GF-D8 (cell line): ENCODE results near the gene BTBD9.

Experiments
- DNase-seq: peaks from one replicate; lab custom pipeline; 2025; lab: John Stamatoyannopoulos, UW

The BTBD9 gene

DNA sequence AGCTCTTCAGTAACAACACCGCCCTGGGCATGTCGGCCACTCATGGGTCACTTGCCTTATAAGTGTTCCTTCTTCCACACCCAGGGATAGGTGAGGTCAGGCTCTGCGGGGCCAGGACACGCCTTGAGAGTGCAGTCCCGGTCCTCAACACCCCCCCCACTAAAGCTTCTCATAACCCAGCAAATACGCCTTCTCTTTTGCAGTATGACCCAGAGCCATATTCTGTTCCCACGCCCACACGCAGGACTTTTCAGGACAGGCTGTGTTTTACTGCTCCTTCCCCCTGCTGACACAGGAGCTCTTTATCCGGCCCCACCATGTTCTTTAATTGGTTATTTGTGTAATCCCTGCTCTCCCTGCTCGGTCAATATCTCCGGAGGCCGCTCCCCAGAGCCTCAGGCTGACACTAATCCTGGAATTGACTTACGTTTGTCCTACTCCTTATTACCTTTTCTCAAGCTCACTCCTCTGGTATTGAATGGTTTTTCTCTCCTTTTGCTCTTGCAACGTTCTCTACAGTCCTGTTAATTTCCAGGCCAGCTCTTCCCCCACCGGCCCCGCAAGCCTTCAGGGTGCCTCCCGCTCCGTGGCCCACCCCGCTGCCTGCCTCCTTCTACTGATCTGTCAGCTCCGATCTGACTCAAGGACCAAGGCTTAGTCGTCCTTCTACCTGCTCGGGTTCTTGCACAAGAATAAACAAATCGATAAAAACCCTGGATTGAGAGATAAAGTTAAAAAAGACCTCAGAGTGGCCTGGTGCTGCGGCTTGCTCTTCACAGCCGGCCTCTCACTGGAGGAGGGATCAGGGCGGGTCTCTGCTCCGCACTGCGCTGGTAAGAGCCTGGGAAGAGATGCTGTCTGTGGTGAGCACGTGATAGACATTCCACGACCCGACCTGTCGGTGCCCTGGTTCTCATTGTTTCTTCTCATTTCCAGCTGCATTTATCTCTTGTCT is 462.7 kb downstream of the BTBD9 start:
- no peak for DNase-seq

DNA sequence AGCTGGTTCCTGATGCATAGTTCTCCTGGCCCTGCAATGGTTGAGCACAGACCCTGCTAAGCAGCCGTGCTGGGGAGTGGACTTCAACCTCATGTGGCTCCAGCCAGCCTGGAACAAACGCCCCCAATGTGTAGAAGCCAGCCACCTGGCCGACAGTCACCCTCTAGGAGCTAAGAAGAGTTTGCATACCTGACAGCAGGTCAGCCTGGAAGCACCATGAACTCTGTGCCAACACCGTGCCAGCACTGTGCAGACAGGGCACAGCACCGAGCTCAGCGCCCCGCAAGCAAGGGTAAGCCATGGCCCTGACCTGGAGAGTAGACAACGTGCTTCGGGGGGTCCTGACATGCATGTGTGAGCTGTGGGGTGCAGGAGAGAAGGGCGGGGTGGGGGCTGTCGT is 463.9 kb downstream of the BTBD9 start:
- no peak for DNase-seq

DNA sequence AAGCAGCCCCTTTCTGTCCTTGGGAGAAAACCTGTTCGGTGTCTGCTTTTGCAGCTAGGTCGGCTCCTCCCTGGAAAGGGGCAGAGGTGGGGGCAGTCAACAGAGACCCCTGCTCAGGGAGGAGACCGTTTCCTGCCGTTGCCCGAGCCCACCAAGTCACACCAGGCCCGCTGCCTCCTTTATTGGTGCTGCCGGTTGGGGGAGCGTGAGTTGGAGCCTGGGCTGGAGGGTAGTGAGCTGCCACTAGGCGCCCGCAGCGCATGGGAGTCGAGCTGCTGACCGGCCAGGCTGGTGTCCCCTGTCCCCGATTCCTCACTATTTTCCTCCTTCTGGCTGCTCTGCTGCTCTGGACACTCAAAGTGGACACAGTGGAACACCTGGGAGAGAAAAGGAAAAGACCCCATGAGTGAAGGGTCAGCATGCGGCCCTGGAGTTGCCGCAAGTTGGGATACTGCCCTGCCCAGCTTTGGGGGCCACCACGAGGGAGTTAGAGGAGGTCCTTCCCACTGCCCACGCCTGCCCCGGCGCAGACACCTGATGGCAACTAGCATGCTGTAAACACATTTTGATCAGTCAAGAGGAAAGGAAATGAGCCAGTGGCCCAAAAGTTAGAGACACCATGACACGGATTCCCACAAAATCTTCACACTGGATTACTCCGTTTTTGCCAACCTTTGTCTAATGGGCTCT is 464.8 kb downstream of the BTBD9 start:
- no peak for DNase-seq

DNA sequence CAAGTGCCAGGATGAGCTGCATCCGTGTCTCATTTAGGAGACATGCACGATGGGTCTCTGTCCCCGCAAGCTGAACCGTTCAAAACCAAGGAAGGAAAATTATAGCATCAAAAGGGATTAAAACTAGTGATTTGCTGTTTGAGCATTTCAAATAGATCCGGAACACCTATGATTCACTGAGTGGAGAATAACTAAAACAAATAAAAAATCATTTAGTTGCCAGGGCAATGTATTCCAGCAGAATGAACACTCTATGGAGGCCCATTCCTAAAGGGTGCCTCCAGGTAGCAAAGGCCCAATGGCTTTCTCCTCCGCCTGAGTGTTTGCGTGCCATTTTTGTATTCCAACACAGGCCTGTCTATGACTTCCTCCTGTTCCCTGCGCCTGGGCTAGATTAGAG is 465.4 kb downstream of the BTBD9 start:
- DNase-seq = no peak

DNA sequence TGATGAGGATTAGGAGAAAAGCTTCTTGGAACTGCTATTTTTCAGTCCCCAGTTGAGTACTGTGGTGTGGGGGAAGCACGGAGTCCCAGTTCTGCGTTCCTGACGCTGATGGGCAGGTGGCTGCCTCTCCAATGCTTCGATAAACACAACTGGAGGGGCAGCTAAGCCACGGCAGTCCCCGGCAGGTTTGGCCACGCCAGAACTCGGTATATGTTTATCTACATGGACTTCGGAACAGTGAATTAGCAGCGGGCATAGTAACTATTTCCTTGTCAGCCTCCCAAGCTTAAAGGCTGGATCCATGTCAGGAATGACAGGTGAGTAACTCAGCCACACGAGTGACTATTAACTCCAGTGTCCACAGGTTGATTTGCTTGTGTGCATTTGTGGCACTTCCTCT is 465.8 kb downstream of the BTBD9 start:
- no peak for DNase-seq

DNA sequence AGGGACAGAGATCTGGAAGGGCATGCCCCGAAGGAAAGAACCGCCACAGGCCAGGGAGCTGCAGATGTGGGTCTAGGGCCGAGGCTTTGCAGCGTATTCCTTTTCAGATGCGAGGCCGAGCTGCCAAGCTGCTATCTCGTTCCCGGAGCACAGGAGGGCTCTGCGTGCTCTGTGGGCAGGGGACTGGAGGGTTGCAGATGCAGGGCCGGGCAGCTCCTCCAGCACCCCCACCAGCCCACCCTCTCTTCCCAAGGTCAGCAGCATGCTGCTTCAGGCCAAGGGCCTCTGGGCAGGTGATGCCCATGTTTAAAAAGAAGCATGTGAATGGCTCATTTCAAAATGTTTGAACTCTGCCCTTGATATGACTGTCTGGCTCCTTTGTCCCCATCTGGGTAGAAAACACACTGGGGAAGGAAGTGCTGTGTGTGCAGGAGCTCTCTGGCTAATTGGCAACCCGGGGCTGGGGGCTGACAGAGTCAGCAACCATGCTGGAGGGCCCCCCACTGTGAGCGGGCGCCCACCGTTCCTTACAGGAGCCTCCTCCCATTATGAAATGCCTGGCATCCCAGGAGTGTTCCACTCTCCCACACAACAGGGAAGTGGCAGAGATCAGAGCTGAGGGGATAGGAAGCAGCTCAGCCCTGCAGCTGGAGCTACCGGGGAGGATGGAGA is 466.9 kb downstream of the BTBD9 start:
- no peak for DNase-seq

DNA sequence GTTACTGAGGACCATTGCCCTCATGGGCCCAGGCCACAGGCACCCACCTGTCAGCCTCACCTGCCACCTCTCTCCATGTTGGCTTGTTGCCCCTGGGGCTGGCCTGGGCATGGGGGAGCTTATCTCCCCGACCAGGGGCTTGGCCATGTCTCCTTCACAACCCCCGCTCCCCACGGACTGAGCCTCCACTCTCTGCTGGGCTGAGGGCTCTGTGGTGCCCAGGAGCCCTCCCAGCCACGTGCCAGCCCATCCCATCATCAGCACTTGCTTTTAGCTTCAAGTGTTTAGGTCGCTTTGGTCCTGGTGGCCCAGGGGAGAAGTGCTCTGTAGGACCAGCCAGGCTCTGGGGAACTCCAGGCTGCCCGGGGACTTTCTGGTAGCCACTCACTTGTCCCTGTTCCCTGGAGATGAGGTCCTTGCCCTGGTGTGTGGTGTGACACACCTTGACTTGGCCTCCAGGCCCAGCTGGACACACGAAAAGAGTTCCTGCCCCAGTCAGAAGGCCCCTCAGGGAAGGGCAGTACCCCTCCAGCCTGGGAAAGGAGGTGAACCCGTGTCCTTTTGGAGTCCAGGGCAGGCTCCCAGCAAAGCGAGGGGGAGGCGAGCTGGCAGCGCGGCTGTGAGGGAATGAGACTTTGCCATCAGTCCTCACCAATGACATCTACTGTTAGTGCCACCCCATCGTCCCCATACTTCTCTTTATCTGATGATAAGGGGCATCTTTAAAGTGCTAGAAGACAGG is 467.6 kb downstream of the BTBD9 start:
- DNase-seq = no peak

DNA sequence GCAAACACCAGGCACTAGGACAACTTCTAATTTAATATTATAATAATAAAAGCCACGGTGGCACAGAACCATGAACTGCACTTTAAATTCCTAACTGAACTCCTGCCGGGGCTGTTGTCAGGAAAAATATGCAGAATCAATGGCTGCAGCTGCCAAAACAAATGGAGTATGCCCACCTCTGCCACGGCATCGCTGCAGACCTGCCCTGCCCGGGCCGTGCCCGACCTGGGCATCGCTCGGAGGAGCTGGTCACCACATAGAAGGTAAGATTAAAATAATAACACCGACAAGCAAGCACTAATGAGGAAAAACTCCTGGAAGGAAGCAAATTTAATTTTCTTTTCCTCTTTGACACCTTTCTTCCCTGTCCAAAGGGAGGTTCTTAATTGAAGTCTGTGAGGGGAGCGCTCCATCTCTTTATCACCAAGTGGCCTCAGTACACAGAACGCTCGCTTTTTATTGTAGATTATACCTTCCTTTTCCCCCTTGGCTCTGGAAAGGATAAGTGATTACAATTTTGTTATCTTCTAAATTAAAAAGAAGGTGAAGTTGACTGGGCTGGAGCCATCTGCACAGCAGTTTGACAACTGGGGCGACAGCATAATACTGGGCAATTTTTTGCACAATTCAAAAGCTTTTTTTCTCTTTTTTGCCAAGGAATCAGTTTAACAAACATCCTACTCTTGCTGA is 468.9 kb downstream of the BTBD9 start:
- no peak for DNase-seq

DNA sequence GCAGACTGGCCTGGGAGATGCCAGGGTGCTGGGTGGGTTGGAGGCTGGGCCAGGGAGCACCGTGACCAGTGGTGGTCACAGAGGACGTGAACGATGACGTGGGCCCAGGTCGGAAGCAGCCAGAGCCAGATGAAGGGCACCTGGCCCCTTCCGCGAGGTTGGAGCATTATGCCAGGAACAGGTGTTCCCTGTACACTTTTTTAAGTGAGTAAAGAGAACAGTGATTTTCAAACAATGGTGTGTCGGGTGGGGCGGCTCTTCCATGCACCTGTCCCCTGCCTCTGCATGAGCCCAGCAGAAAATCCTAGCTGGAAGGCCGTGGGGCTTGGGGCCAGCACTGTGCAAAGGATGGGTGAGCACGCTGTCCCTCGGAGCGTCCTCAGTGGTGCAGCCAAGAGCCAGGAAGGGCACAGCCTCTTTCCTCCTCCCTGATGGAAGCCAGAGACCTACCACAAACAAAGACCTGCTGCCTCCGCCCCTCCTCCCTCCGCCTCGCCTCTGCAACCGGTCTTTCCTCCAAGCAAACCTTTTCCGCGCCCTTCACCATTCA is 469.7 kb downstream of the BTBD9 start:
- DNase-seq = no peak

DNA sequence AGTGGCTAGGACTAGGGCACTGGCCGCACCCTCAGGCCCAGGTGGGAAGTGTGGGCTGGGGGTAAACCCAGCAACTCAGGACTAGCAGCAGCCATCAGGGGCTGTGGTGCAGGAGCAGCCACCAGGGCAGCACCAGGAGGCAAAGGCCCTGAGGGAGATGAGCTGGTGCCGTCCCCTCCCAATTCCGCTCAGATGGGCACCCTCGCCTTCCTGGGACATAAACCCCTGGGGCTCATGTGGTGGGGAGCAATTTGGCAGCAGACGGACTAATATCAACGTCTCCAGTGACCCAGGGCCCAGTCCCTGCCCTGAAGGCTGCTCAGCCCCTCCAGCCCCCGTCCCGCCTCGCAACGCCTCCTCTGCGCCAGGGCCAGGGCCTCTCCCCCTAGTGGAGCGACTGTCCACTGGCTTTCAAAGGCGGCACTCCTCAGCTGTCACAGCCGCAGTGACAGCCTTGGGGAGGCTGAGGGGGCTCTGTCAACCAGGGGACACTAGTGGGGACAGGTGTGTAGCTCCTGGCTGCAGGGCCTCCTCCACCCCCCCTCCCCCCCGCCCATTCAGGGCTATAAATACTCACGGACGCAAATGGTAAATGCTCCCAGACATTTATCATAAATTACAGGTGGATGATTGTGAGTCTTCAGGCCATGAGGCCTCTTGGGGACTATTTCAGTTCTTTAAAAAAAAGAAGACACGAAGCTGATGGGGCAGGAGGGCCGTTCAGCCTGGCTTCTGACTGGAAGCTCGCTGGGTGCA is 470.3 kb downstream of the BTBD9 start:
- DNase-seq = no peak

DNA sequence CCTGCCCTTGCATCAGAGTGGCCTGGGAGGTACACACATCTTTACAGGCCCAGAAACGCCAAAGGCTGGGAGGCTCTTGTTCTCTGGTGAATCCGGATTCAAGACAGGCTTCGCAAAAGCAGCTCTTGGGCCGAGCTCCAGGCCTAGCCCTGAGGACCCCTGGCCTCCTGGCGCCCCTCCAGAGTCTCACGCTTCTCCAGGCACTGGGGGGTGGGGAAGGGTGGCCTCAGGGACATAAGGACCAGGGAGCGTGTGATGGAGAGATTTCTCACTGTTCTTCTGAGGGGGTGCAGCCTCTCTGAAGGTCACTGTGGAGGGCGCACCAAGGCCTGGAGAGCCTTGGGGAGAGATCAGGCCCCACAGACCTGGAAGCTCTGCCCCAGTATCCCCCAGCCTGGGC is 471.0 kb downstream of the BTBD9 start:
- DNase-seq = no peak

DNA sequence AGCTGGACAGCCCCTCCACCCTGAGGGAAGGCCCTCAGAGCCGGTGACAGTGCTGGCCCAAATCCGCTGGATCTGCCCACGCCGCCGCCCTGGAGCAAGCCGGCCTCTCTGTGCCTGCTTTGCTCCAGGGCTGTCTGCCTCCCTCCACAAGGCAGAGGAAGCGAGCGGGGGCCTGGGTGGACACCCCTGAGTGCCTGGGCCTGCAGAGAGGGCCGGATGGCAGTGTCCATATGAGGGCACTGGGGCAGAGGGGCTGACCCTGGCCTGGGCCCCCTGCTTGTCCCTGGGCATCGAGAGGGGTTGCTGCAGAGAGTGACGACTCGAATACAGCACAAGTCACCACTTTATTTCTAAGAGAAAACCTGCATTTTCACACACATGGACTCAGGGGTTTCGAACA is 471.6 kb downstream of the BTBD9 start:
- DNase-seq = no peak

DNA sequence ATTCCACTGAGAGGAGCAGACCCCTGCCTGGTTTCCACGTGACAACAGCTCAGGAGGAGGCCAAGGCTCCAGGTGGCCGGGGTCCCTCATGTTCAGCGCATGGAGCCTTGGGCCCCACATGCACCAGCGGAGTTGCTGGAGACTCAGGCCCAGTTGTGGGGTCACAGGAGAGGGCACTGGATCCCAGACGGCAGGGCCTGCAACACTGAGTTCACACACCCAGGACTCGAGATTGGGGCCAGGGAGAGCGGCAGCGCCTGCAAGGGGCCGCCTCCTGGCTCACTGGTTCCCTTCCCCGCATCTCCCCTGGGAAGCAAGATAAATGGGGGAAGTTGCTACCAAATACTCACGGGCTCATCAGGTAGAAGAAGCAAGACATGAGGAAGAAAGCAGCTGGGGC is 472.1 kb downstream of the BTBD9 start:
- no peak for DNase-seq

DNA sequence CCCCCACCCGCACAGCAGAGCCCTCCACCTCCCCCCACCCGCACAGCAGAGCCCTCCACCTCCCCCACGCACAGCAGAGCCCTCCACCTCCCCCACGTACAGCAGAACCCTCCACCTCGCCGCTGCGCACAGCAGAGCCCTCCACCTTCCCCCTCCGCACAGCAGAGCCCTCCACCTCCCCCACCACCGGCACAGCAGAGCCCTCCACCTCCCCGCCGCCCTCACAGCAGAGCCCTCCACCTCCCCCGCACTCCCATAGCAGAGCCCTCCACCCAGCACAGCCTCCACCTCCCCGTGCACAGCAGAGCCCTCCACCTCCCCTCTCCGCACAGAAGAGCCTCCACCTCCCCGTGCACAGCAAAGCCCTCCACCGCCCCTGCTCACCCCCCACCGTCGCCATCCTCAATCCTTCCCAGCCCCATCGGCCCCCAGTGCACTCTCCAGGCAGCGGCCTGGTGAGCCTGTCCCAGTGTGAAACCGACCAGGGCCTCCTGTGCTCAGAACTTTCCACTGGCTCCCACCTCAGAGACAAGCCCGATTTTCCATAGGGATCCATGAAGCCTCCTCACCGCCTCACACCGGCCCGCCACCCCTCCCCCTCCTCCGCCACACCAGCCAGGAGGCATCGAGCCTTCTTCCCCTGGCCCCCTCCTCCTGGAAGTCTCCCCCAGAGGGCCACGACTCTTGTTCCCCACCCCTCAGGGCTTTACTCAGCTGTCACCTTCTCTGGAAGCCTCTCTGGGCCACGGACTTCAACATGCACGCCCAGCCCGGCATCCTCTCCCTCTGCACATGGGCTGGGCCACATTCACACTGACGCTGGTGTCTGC is 473.1 kb downstream of the BTBD9 start:
- no peak for DNase-seq

DNA sequence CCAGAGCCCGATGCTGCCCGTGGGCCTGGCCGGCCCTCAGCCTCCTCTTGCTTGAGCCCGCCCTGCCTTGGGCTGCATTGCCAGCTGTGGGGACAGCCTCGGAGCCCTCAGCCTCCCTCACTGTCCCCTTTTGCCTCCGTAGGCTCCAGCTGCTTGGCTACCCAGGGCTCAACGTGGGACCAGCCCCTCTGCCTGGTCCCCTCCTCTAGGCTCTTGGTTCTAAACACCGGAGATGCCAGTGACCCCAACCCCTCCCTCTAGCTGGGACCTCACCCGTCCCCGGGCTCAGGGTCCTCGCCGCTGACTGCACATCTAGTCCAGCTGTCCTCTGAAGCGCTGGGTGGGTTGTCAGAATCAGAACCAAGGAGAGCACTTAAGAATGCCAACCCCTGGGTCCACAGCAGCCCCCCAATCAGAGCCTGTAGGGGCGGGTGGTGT is 475.0 kb downstream of the BTBD9 start:
- DNase-seq = no peak

DNA sequence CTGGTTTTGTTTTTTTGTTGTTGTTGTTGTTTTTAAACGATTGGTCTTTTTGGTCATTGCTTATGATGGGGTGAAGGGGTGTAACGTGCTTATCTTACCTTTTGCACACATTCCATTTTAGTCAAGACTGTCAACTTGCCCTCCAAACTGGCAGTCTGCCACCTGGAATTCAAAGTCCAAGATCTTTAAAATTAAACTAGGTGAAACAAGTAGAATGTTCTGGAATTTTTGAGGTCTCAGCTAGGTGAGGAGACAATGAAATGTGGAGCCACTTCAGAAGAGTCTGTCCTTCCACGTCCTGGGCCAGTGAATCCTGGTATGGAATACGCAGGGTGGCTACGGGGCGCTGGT is 475.6 kb downstream of the BTBD9 start:
- DNase-seq = no peak

DNA sequence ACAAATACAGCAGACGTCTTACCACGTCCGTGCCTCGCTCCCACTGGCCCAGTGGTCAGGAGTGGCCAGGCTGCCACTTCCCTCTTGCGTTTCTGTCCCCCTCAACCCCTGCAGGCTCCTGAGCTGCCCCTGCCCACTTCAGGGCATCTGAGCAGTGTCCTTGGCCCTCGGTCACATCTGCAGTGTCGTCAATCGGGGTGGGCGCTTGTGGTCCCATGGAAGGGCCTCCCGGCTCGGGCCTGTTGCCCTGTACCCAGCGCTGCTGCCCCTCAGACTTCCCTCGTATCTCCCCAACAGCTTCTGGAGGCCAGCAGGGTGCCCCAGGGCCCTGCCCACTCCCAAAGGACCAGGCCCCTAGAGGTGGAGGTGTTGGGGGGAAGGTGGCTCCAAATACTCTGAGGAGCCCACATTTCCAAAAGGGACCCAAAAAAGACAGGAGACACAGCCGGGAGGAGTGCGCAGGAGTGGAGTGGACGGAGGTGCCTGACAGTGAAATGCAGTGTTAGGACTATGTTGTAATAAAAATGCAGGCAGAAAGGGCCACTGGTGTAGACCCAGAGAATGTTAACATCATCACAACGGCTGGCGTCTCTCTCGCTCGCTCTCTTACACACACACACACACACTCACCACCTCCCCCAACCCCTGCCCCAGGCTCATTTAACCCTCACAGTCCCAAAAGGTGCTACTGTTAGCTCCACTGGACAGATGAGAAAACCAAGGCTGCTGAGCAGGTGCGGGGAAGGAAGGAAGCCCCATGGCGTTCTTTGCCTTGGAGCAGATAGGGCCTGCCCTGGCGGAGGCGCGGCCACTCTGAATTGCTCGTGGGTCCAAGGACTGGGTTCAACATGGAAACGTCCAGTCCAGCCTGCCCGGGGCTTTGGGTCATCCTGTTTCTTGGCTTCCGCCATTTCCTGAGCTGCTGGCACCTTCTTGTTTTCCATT is 476.3 kb downstream of the BTBD9 start:
- no peak for DNase-seq

DNA sequence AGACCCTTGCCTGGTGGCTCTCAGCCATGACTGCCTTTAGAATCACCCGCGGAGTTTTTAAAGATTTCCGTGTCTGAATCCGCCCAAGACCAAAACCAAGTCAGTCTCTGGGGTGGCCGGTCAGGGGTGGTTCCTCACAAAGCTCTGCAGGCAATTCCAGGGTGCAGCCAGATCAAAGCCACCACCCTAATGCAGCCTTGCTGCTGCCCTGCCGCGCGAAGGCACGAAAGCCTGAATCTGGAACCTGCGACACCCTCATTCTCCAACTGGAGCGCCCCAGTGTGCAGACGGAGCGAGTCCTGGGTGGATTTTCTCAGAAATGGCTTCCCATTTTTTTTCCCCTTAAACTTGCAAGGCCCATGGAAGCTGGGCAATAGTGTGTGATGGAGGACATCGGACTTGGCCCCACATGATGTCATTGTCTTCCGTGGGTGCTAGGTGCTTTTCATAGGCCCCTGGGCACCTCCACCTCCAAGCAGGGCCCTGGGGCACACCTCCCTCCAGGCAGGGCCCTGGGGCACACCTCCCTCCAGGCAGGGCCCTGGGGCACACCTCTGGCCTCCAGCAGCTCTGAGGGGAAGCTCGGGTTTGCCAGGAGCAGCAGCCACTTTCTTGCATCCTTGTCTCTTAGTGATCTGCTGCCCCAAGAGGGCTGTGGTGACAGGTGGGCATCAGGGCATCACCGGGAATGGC is 477.1 kb downstream of the BTBD9 start:
- no peak for DNase-seq
